Adrenal gland (tissue), 5 donors: ENCODE data around the gene ATG101.

ENCODE experiments used
- CTCF ChIP-seq, 6 experiments: fragments of 450-650 bp in 4 of 6; fragments of 200-600 bp in 2 of 6; sonication (generic) in 1 of 6; IDR thresholded peaks; 1 replicate in 5 of 6; 2 replicates in 1 of 6; pipeline versions ENCODE4 v1.5.1 to v1.8.0; 2016 to 2021; ENCODE audit warnings: antibody characterized with exemption in 6 of 6, mild to moderate bottlenecking in 2 of 6, moderate library complexity in 1 of 6
- POLR2A ChIP-seq, 2 donors: fragments of 450-650 bp; IDR thresholded peaks; one replicate each; pipeline ENCODE4 v1.6.1; 2017; ENCODE audit warnings: antibody characterized with exemption in 2 of 2, mild to moderate bottlenecking in 2 of 2, moderate library complexity in 1 of 2
- donor health status: DM: no; HTN: no; CAD: no.

- TF ChIP-seq CTCF (IDR thresholded peaks at IDR 0.05) (peak in 2 of 6 experiments; percentile 9 to 61), POLR2A (IDR thresholded peaks at IDR 0.05) (no peak)
These were observed 45.6 kb upstream of the ATG101 start for GRCh38 chr12:52023976-52024688.
